Measurements from ENCODE around the gene LRRC70.

DNA sequence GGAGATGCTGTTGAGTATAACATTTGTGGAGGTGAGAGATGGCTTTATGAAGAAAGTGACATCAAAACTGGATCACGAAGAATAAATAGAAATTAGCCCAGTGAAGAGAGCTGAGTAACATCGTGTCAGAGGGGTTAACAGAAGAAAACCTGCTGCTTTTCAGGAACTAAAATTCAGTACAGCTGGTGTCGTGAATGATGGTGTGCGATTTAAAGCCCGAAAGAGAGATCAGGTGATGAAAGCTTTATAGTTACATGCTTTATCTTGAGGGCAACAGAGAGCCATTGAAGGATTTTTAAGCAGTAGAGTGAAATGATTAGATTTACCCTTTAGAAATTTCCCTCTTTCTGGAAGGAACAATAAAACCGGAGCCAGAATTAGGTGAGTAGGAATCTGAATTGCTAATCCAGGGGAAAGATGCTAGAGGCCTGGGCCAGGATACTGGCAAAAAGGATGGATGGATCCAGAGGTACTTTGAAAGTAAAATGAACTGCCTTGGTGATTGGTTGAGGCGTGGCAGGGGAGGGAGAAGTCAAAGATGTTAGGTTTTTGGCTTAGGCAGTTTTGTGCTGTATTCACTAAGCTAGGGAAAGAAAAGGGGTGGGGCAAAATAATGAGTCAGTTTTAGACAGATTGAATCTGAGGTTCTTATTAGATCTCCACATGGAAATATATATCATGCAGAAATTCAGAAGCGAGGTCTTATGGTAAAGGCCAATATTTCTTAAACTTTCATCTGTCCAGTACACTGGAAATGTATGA, 3.4 kb downstream of the LRRC70 start:
- TF ChIP-seq, protein P1, sequence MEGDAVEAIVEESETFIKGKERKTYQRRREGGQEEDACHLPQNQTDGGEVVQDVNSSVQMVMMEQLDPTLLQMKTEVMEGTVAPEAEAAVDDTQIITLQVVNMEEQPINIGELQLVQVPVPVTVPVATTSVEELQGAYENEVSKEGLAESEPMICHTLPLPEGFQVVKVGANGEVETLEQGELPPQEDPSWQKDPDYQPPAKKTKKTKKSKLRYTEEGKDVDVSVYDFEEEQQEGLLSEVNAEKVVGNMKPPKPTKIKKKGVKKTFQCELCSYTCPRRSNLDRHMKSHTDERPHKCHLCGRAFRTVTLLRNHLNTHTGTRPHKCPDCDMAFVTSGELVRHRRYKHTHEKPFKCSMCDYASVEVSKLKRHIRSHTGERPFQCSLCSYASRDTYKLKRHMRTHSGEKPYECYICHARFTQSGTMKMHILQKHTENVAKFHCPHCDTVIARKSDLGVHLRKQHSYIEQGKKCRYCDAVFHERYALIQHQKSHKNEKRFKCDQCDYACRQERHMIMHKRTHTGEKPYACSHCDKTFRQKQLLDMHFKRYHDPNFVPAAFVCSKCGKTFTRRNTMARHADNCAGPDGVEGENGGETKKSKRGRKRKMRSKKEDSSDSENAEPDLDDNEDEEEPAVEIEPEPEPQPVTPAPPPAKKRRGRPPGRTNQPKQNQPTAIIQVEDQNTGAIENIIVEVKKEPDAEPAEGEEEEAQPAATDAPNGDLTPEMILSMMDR (IDR thresholded peaks at IDR 0.05): no peak
- no peak for TF ChIP-seq POLR2A (IDR thresholded peaks at IDR 0.05)
